SK-N-MC (cell line): ENCODE measurements around the gene GPER1.

Experiments used
- DNase-seq: peaks from one replicate; pipeline ENCODE4 v3.0.0-alpha.2; 2011; ENCODE audit warnings: low read depth, low spot score
- H3K27ac ChIP-seq: fragments of 200-600 bp; sonication (generic); 2 replicates; pipeline ENCODE4 v1.5.1; 2016; ENCODE audit warnings: mixed run types
- H3K36me3 ChIP-seq: fragments of 200-600 bp; sonication (generic); 2 replicates; pipeline ENCODE4 v1.6.1; 2017; ENCODE audit warnings: antibody characterized with exemption, low read length, mixed read lengths; ENCODE audit not compliant: insufficient read depth
- H3K4me3 ChIP-seq: fragments of 200-600 bp; sonication (generic); 2 replicates; pipeline ENCODE4 v1.5.1; 2016
- H3K9ac ChIP-seq: fragments of 200-600 bp; sonication (generic); 2 replicates; pipeline ENCODE4 v1.8.0; 2017; ENCODE audit warnings: mixed run types, mixed read lengths; ENCODE audit not compliant: insufficient read length
- H3K9me3 ChIP-seq: fragments of 200-600 bp; sonication (generic); 2 replicates; pipeline ENCODE4 v1.6.1; 2017; ENCODE audit warnings: low read depth, mild to moderate bottlenecking, antibody characterized with exemption, low read length, moderate library complexity, mixed read lengths
- EZH2 ChIP-seq: fragments of 200-600 bp; sonication (generic); IDR thresholded peaks from one replicate; pipeline ENCODE4 v1.6.1; 2017; ENCODE audit warnings: antibody characterized with exemption
- FOXP2 ChIP-seq: optimal IDR thresholded peaks from 2 replicates; pipeline ENCODE3; 2011; ENCODE audit warnings: mild to moderate bottlenecking, moderate library complexity; ENCODE audit not compliant: insufficient read depth; ENCODE audit errors: extremely low read length, control extremely low read depth
- POLR2AphosphoS5 ChIP-seq: IDR thresholded peaks from 2 replicates; pipeline ENCODE4 v1.6.1; 2012; ENCODE audit warnings: mild to moderate bottlenecking, low read depth, low read length, borderline replicate concordance

The GPER1 gene

DNA sequence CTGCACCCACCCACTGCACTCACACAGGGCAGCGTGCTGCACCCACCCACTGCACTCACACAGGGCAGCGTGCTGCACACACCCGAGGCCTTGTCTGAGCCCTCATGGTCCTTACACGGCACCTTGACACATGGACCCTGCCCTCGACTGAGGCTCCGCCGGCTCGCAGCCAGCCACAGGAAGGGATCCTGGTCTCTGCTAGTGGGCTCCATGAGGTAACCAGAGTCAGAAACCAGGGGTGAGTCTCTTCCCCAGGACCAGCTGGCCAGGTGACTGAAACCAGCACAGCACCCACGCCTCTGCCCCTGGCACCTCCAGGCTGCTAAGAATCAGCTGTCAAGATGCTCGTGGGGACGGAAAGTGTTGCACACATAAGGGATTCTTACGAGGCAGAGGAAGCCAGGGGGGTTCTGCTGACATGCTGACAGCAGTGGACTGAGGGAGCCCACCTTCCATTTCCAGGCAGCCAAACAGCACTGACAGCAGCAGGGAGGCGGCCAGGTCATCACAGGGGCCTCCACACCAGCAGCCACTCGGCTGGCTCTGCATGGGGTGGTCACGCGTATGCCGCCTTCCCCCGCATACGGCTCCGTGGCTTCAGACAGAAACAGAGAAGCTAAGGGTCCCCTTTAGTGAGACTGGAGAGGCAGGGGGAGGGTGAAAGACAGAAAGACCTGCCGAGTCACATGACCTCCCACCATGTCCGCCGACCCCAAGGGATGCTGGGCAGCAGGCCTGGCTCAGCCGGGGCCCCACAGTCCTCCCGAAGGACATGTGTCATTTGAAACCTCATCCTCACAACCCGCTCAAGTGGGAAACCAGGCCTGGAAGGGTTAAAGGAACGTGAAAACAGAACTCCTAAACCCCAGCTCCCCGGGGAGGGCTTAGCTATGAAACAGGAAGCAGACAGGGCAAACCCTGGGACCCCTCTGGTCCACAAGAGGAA, 34.2 kb downstream of the GPER1 start:
- H3K4me3 ChIP-seq = no peak overlapping the region
- H3K36me3 ChIP-seq = peaks cover 9% of the 10 kb centered on the region; the same call in 1 of the 2 replicates
- no peak for TF ChIP-seq FOXP2
- no peak for TF ChIP-seq EZH2
- no peak for TF ChIP-seq POLR2AphosphoS5
- no peak overlapping the region for H3K9ac ChIP-seq
- no peak for DNase-seq
- H3K27ac ChIP-seq = no peak overlapping the region
- no peaks in the 10 kb centered on the region for H3K9me3 ChIP-seq

DNA sequence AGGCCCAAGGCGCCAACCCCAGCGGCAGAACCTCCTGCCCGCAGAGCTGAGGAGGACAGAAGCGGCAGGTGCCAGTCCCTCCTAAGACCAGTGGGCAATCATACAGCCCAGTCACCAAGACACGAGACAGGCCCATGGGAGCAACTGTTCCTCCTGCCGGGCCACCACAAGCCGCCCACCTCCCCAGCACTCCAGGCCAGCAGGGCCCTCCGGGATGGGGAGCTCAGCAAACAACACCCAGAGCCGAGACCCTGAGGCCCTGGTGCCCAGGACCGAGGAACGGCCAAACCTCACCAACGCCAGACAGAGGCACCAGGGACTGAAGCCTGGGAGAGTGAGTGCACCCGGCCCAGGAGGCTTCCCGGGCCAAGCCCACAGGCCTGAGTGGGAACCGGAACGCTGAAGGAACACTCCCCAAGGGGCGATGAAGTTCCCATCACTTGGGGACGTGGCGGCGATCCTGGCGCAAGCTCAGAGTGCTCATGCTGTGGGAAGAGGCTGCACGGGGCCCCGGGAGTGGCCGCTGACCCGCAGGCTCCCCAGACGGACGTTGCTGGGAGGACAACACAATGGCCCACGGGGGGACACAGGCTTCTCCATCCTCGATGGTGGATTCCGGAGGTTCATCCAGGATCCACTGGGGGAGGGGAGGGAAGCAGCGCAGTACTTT, 35.1 kb downstream of the GPER1 start:
- Histone ChIP-seq H3K27ac (no peak overlapping the region), H3K9me3 (no peaks in the 10 kb centered on the region)

GRCh38 chr7:1123715-1124114, 35.8 kb downstream of the GPER1 start:
- Histone ChIP-seq H3K4me3 (no peak overlapping the region), H3K36me3 (peaks cover 9% of the 10 kb centered on the region; the same call in 1 of the 2 replicates), H3K27ac (no peak overlapping the region), H3K9me3 (no peaks in the 10 kb centered on the region), H3K9ac (no peak overlapping the region)
- DNase-seq = no peak
- TF ChIP-seq FOXP2 (no peak), EZH2 (no peak), POLR2AphosphoS5 (no peak)

More for the DNA sequence above, 35.1 kb downstream of the GPER1 start:
- no peak overlapping the region for H3K4me3 ChIP-seq
- H3K36me3 ChIP-seq = peaks cover 9% of the 10 kb centered on the region; the same call in 1 of the 2 replicates
- no peak for DNase-seq
- no peak overlapping the region for H3K9ac ChIP-seq
- TF ChIP-seq EZH2 (no peak), POLR2AphosphoS5 (no peak), FOXP2 (no peak)

- no peaks in the 10 kb centered on the region for H3K9me3 ChIP-seq
- no peak for DNase-seq
- no peak overlapping the region for H3K4me3 ChIP-seq
- H3K9ac ChIP-seq = no peak overlapping the region
- H3K36me3 ChIP-seq = peaks cover 9% of the 10 kb centered on the region; the same call in 1 of the 2 replicates
- no peak overlapping the region for H3K27ac ChIP-seq
- TF ChIP-seq FOXP2 (no peak), EZH2 (no peak), POLR2AphosphoS5 (no peak)
Measured at GRCh38 chr7:1124164-1124563, 36.3 kb downstream of the GPER1 start.

DNA sequence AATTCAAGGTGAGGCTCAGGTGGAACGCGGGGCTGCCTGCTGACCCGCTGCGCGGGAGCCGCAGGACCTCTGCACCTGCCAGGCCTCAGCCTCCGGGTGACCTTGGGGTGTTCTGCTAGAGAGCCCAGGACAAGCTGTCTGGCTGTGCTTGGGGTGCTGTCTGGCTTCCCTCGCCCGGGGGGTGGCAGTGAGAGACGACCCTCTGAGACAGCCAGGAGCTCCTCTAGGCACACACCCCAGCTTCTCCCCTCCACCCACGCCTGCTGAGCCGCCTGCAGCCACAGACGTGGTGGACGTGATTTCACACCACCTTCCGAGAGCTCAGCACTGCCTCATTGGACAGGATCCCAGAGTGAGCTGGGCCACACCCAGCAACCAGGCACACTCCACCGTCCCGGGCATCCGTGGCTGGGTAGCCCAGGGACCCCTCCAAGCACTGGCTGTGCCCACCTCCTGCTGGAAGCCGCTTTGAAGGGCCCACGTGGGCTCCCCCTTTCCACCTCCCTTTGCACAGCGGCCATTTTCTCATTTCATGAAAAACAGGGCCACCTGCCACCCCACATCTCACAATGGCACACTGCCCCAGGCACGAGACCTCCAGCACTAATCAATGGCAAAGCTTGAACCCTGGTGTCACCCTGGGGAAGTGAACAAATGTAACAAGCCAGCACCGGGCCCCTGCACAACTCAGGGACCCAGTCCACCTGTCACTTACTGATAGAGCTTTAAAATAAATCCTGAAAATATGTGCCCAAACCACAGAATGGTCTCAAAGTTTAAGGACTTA, 37.1 kb downstream of the GPER1 start:
- H3K4me3 ChIP-seq = no peak overlapping the region
- DNase-seq = no peak
- peaks cover 9% of the 10 kb centered on the region; the same call in 1 of the 2 replicates for H3K36me3 ChIP-seq
- no peaks in the 10 kb centered on the region for H3K9me3 ChIP-seq
- H3K9ac ChIP-seq = no peak overlapping the region
- TF ChIP-seq FOXP2 = no peak
- no peak for TF ChIP-seq POLR2AphosphoS5
- TF ChIP-seq EZH2 = no peak
- no peak overlapping the region for H3K27ac ChIP-seq

GRCh38 chr7:1125603-1125969, 37.7 kb downstream of the GPER1 start:
- Histone ChIP-seq H3K4me3 (no peak overlapping the region), H3K36me3 (peaks cover 9% of the 10 kb centered on the region; the same call in 1 of the 2 replicates), H3K9me3 (no peaks in the 10 kb centered on the region), H3K9ac (no peak overlapping the region), H3K27ac (no peak overlapping the region)
- TF ChIP-seq FOXP2 = no peak
- no peak for TF ChIP-seq EZH2
- no peak for TF ChIP-seq POLR2AphosphoS5
- no peak for DNase-seq

DNA sequence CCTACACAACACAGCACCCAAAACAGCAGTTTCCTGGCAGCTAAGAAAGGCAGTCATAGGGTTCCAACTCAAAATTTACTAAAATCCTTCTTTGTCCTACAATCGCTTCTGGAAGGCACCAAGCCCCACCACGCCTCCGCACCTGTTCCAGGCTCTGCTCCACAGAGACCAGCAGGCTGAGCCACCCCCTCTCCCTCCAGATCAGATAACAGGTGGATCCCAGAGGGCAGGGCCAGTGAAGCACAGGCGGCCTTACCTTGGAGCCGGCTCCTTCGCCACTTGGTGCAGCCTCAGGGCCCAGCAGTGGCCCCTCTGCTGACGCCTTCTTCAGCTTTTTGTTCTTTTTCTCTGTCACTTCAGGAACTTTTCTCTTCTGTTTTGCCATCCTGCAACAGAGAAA, 39.1 kb downstream of the GPER1 start:
- Histone ChIP-seq H3K27ac (no peak overlapping the region), H3K4me3 (no peak overlapping the region), H3K36me3 (peaks cover 12% of the 10 kb centered on the region; the same call in 1 of the 2 replicates), H3K9ac (no peak overlapping the region), H3K9me3 (no peaks in the 10 kb centered on the region)
- no peak for TF ChIP-seq POLR2AphosphoS5
- TF ChIP-seq FOXP2 = no peak
- no peak for TF ChIP-seq EZH2
- DNase-seq = no peak
